Spleen (tissue), 7 donors: ENCODE results near the gene OR51V1.

Experiments
- CTCF ChIP-seq, 11 experiments: fragments of 200-600 bp in 7 of 11; fragments of 450-650 bp in 4 of 11; sonication (generic) in 4 of 11; IDR thresholded peaks in 8 of 11; conservative IDR thresholded peaks in 3 of 11; 1 replicate in 7 of 11; 2 replicates in 4 of 11; pipeline versions ENCODE4 v1.4.0 to v1.8.0; 2016 to 2021; ENCODE audit warnings: antibody characterized with exemption in 11 of 11, inconsistent platforms in 4 of 11, mild to moderate bottlenecking in 1 of 11
- POLR2A ChIP-seq, 3 donors: fragments of 450-650 bp; IDR thresholded peaks; one replicate each; pipeline ENCODE4 v1.5.1; 2017; ENCODE audit warnings: antibody characterized with exemption in 3 of 3, mild to moderate bottlenecking in 1 of 3
- POLR2AphosphoS5 ChIP-seq, 3 donors: sonication (generic); formaldehyde crosslinking; IDR thresholded peaks; one replicate each; pipeline ENCODE4 v1.5.1; 2017; ENCODE audit warnings: antibody characterized with exemption in 3 of 3
- donor health status: DM: no; HTN: no; CAD: no; lungs with moderate emphysema.
- donor health status: DM: no; HTN: no; CAD: no.
- donor health status: DM: no; HTN: no; CAD: no.

GRCh38 chr11:5232821-5233220 lies 32.3 kb upstream of the OR51V1 start:
- TF ChIP-seq POLR2A (IDR thresholded peaks at IDR 0.05) (no peak), CTCF (IDR thresholded peaks at IDR 0.05 in 8 of 11, conservative IDR thresholded peaks at IDR 0.05 in 3 of 11) (no peak), POLR2AphosphoS5 (IDR thresholded peaks at IDR 0.05) (no peak)
